ACC112 (cell line): ENCODE results near the gene FGD3.
A peak's percentile ranks its signal among the peaks of the same experiment; 100 is the strongest.
"Not testable (repeated sequence)": the region's sequence is repeated elsewhere in the genome, so short reads cannot be mapped to it uniquely, and the experiment has no call there.

Source experiments
- H2AFZ ChIP-seq: fragments of 200-600 bp; sonication (generic); one replicate; pipeline ENCODE4 v1.6.0; 2017; ENCODE audit warnings: antibody characterized with exemption, low read length; ENCODE audit not compliant: unreplicated experiment
- H3K27ac ChIP-seq: fragments of 200-600 bp; sonication (generic); 2 replicates; pipeline ENCODE4 v1.5.1; 2014; ENCODE audit warnings: low read depth, mild to moderate bottlenecking, antibody characterized with exemption, low read length, moderate library complexity
- H3K27me3 ChIP-seq: fragments of 200-600 bp; sonication (generic); 2 replicates; pipeline ENCODE4 v1.6.1; 2014; ENCODE audit warnings: mild to moderate bottlenecking, antibody characterized with exemption, low read length, moderate library complexity, mixed read lengths; ENCODE audit not compliant: insufficient read depth
- H3K36me3 ChIP-seq: fragments of 200-600 bp; sonication (generic); 2 replicates; pipeline ENCODE4 v1.6.1; 2016; ENCODE audit warnings: mild to moderate bottlenecking, antibody characterized with exemption, low read length, moderate library complexity, mixed read lengths; ENCODE audit not compliant: insufficient read depth
- H3K4me1 ChIP-seq: fragments of 200-600 bp; sonication (generic); one replicate; pipeline ENCODE4 v1.6.1; 2016; ENCODE audit warnings: low read length, mixed read lengths; ENCODE audit not compliant: insufficient read depth, unreplicated experiment, control insufficient read depth
- H3K4me3 ChIP-seq: fragments of 200-600 bp; sonication (generic); 2 replicates; pipeline ENCODE4 v1.5.1; 2014; ENCODE audit warnings: mild to moderate bottlenecking, low read depth, low read length
- H3K79me2 ChIP-seq: fragments of 200-600 bp; sonication (generic); one replicate; pipeline ENCODE4 v1.6.0; 2016; ENCODE audit warnings: low read length; ENCODE audit not compliant: control insufficient read depth, unreplicated experiment, insufficient read depth

Gene FGD3

GRCh38 chr9:92947268-92948037 is at the start of gene FGD3:
Gene FGD3 (plus strand): TSS chr9:92947523. CDS start chr9:92976257, 28,734 bp downstream.
- Histone ChIP-seq H3K4me1 (no peaks in the 10 kb centered on the region), H3K79me2 (no peaks in the 10 kb centered on the region), H3K36me3 (no peaks in the 10 kb centered on the region), H2AFZ (peak within 1 kb of the TSS; percentile 32), H3K4me3 (peak within 1 kb of the TSS; percentile 68), H3K27ac (no peak within 1 kb of the TSS), H3K27me3 (peaks cover 42% of the 10 kb centered on the region)

GRCh38 chr9:92905137-92905536 is 42.2 kb upstream of the FGD3 start:
- not testable (repeated sequence) for H3K27ac ChIP-seq, H3K4me1 ChIP-seq, H3K4me3 ChIP-seq, H3K79me2 ChIP-seq, H3K36me3 ChIP-seq, H2AFZ ChIP-seq
- peaks cover 29% of the 10 kb centered on the region for H3K27me3 ChIP-seq

- Histone ChIP-seq H3K36me3 (no peaks in the 10 kb centered on the region), H3K79me2 (no peaks in the 10 kb centered on the region), H3K27me3 (peaks cover 65% of the 10 kb centered on the region), H3K4me3 (no peak overlapping the region), H3K4me1 (no peaks in the 10 kb centered on the region), H2AFZ (no peak overlapping the region), H3K27ac (no peak overlapping the region)
Observed at GRCh38 chr9:92911511-92912475, 35.5 kb upstream of the FGD3 start.

GRCh38 chr9:92917176-92917800 is 30.0 kb upstream of the FGD3 start:
- Histone ChIP-seq H3K27ac (no peak overlapping the region), H3K4me3 (no peak overlapping the region), H3K79me2 (no peaks in the 10 kb centered on the region), H3K4me1 (no peaks in the 10 kb centered on the region), H3K36me3 (no peaks in the 10 kb centered on the region), H2AFZ (no peak overlapping the region), H3K27me3 (peaks cover 25% of the 10 kb centered on the region)

GRCh38 chr9:92920437-92920836 is 26.9 kb upstream of the FGD3 start:
- Histone ChIP-seq H3K27me3 (peaks cover 11% of the 10 kb centered on the region; the same call in 1 of the 2 replicates), H3K36me3 (no peaks in the 10 kb centered on the region), H2AFZ (no peak overlapping the region), H3K27ac (no peak overlapping the region), H3K4me1 (no peaks in the 10 kb centered on the region), H3K4me3 (no peak overlapping the region), H3K79me2 (no peaks in the 10 kb centered on the region)

GRCh38 chr9:92931606-92932005 is 15.7 kb upstream of the FGD3 start:
- Histone ChIP-seq H3K27ac (no peak overlapping the region), H3K36me3 (no peaks in the 10 kb centered on the region), H3K79me2 (no peaks in the 10 kb centered on the region), H3K4me1 (peaks cover 10% of the 10 kb centered on the region), H3K27me3 (0 out of 2 replicates have a peak, but pooled peaks cover 3% of the 10 kb centered on the region), H2AFZ (no peak overlapping the region), H3K4me3 (no peak overlapping the region)

GRCh38 chr9:92934321-92934720 is 13.0 kb upstream of the FGD3 start:
- no peaks in the 10 kb centered on the region for H3K79me2 ChIP-seq
- H3K27me3 ChIP-seq = peaks cover 23% of the 10 kb centered on the region
- H3K4me1 ChIP-seq = no peaks in the 10 kb centered on the region
- no peaks in the 10 kb centered on the region for H3K36me3 ChIP-seq
- H3K27ac ChIP-seq = no peak overlapping the region
- no peak overlapping the region for H2AFZ ChIP-seq
- H3K4me3 ChIP-seq = no peak overlapping the region

GRCh38 chr9:92938025-92938424 is 9.3 kb upstream of the FGD3 start:
- Histone ChIP-seq H3K27ac (no peak overlapping the region), H3K4me3 (no peak overlapping the region), H3K36me3 (no peaks in the 10 kb centered on the region), H3K4me1 (no peaks in the 10 kb centered on the region), H3K27me3 (peaks cover 39% of the 10 kb centered on the region), H2AFZ (no peak overlapping the region), H3K79me2 (no peaks in the 10 kb centered on the region)

GRCh38 chr9:92941861-92942260 is 5.5 kb upstream of the FGD3 start:
- Histone ChIP-seq H3K36me3 (no peaks in the 10 kb centered on the region), H3K79me2 (no peaks in the 10 kb centered on the region), H3K27me3 (peaks cover 40% of the 10 kb centered on the region), H2AFZ (no peak overlapping the region), H3K27ac (no peak overlapping the region), H3K4me1 (no peaks in the 10 kb centered on the region), H3K4me3 (no peak overlapping the region)

GRCh38 chr9:92942688-92943616 is 4.4 kb upstream of the FGD3 start:
- Histone ChIP-seq H3K4me3 (no peak overlapping the region), H2AFZ (no peak overlapping the region), H3K36me3 (no peaks in the 10 kb centered on the region), H3K79me2 (no peaks in the 10 kb centered on the region), H3K27me3 (peaks cover 40% of the 10 kb centered on the region), H3K27ac (no peak overlapping the region), H3K4me1 (no peaks in the 10 kb centered on the region)
